ENCODE measurements around the gene NSG1. TPM values are rescaled to one million over a fixed set of nuclear protein-coding genes. Genes with fewer than 3 reads are reported as not detected.

The NSG1 gene
- total and polyA plus RNA-seq, 5 experiments from 2014 or later = 28.1 to 68.0 (median 66.1) TPM

DNA sequence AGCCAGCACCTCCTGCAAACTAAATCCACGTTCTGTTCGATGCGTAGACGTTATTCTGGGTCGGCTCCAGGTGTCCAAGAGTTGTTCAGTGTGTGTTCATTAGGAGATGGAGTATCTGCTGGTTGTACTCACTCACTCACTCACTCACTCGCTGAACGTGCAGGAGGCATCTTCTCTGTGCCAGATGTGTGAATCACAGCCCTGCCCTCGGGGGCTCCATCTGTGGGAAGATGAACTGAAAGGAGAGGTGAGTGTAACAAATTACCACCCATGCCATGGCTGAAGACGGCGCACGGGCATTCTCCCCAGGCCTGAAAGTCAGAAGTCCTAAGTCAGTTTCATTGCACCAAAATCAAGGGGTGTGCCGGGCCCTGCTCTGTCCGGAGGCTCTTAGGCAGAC, 16.1 kb downstream of the NSG1 start:
- H3K4me3 Mint-ChIP-seq = no peak overlapping the region
- POLR2A ChIA-PET = no interaction called here
- H3K36me3 Mint-ChIP-seq = peaks cover 0 to 50% (median 31%) of the 10 kb centered on the region in 3 donors
- H3K27me3 Mint-ChIP-seq = peaks cover 0 to 4% (median 0%) of the 10 kb centered on the region in 5 donors
- peaks cover 0 to 5% (median 0%) of the 10 kb centered on the region in 9 donors for H3K9me3 Mint-ChIP-seq
- ATAC-seq (no peak), DNase-seq (no peak)
- H3K27ac Mint-ChIP-seq = peak overlapping the region in 2 of 10 donors; percentile 27 to 67
- H3K4me1 Mint-ChIP-seq = peaks cover 0 to 10% (median under 1%) of the 10 kb centered on the region in 4 donors

DNA sequence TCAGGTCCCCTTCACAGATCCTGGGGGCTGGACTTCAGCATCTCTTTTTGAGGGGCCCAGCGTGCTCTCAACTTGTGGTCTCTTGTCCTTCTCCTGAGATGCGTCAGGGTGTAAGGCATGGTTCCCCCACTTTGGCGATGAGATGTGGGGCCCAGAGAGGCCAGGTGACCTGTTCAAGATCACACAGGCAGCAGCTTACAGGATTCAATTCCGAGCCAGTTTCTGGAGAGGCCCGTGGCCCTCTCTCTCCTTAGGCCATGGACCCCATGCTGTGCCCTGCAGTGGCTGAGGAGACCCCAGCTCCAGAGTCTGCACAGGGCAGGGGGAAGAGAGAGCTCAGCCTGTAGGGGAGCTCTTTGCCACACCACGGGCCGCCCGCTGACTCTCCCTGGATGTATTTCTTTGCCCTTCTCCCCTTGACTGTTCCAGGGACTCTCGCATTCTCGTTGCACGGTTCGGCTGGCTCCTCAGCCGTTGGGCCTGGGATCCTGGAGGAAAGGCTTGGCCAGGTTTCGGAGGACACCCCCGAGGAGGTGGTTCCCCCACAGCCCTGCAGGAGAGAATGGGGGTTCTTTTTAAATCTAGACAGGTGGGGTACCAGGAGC, 18.6 kb downstream of the NSG1 start:
- no peak overlapping the region for H3K27ac Mint-ChIP-seq
- H3K27me3 Mint-ChIP-seq = no peaks in the 10 kb centered on the region
- peaks cover 0 to 37% (median 10%) of the 10 kb centered on the region in 3 donors for H3K36me3 Mint-ChIP-seq
- peaks cover 0 to 10% (median 0%) of the 10 kb centered on the region in 4 donors for H3K4me1 Mint-ChIP-seq
- ATAC-seq = no peak
- DNase-seq = no peak
- no peaks in the 10 kb centered on the region for H3K9me3 Mint-ChIP-seq
- POLR2A ChIA-PET = no interaction called here
- H3K4me3 Mint-ChIP-seq = no peak overlapping the region

DNA sequence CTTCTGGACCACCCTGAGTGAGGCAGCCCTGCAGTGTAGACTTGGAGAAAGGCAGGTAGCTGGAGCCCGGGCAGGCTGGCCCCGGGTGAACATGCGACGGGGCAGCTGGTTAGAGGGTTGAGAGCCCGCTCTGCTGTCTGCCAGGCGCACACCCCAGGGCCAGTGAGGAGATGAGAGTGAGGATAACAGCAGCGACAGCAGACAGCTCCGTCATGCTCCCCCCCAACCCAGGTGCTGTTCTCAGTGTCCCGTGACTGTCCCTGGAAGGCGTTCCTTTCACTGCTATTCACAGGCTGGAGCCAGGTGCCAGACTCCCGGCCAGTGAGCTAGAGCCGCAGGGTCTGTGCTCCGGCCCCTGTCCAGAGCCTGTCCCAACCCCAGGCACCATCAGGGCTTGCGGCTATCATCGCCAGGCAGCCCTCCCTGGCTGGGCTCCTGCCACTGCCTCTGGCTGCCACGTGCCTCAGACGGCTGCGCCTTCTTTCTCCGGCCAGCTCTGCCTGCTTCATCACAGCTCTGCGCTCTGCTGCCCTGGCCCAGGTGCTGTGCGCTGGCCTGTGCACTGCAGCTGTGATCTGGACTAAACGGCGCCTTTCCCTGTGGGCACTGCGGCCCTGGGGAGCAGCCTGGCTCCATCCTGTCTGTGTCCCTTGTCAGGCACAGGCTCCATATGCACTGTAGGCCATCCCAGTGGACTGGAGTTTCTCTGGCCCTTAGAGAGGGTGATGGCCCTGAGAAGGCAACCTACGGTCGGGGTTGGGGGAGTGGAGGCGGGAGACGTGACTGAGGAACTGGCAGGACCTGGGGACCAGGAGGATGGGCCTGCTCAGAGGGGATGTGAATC, 19.8 kb downstream of the NSG1 start:
- no peak for ATAC-seq
- H3K27me3 Mint-ChIP-seq = no peaks in the 10 kb centered on the region
- H3K9me3 Mint-ChIP-seq = no peaks in the 10 kb centered on the region
- H3K27ac Mint-ChIP-seq = peak overlapping the region in 2 of 10 donors; percentile 13 to 51
- POLR2A ChIA-PET = interaction anchor here (0.8 kb wide), 1 partner anchor 10 kb away, joined by 3 read pairs; no protein-coding TSS in a partner anchor
- peaks cover 0 to 38% (median 10%) of the 10 kb centered on the region in 3 donors for H3K36me3 Mint-ChIP-seq
- no peak overlapping the region for H3K4me3 Mint-ChIP-seq
- H3K4me1 Mint-ChIP-seq = peaks cover 0 to 7% (median 0%) of the 10 kb centered on the region in 4 donors
- DNase-seq = no peak

DNA sequence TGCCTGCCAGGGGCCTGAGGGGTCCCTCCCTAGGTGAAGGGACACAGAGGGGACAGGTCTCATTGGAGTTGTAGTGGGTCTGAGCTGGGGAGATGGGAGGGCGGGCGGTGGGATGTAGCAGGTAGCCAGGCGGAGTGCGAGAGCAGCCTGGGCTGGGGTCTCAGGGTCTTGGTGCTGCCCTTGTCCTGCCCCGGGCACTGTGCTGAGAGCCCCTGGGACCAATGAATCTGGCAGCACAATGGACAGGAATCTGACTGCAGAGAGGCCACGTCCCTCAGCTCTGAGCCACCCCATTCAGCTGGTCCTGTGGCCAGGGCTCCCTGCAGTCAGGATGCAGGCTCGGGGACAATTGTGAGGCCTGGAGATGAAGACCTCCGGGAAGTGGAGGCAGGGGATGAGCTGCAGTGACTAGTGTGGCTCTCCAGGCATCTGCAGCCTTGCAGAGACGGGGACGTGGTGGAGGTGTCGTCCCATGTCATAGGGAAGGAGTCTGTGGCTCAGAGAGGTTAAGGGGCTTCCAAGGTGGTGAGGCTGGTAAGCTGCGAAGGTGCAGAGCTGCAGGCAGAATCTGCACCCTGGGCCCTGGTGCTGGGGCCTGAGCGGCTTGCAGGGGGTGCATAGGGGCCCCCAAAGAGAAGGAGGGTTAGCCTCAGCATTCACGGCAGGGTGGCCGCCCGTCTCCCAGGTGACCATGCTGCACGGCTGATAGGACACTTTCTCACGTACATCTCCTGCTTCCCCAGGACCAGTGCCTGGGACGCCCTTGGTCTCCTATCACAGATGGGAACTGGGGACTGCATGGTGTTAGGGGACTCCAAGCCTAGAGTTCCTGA, 20.6 kb downstream of the NSG1 start:
- peaks cover 0 to 37% (median 10%) of the 10 kb centered on the region in 3 donors for H3K36me3 Mint-ChIP-seq
- no peaks in the 10 kb centered on the region for H3K9me3 Mint-ChIP-seq
- H3K27ac Mint-ChIP-seq = peak overlapping the region in 1 of 10 donors; percentile 51
- POLR2A ChIA-PET = interaction anchor here (0.9 kb wide), 1 partner anchor 11 kb away, joined by 3 read pairs; no protein-coding TSS in a partner anchor
- DNase-seq (no peak), ATAC-seq (no peak)
- no peaks in the 10 kb centered on the region for H3K27me3 Mint-ChIP-seq
- peaks cover 0 to 7% (median 0%) of the 10 kb centered on the region in 4 donors for H3K4me1 Mint-ChIP-seq
- H3K4me3 Mint-ChIP-seq = peak overlapping the region in 1 of 10 donors; percentile 12

DNA sequence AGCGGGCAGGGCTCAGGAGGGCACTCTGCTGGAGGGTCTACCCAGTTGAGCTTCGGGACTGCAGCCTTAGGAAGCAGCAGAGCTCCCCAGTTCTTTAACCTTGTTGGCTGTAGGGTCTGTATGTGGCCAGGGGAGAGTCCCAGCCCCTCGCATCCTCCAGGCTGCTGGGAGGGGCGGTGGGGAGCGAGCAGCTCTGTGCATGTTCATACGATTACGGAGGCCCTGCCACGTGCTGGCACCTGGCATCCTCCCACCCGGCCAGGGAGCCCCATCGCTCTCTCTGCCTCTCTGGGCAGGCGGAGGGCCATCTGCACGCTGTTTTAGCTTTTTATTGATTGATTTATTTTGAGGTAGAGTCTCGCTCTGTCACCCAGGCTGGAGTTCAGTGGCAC, 21.2 kb downstream of the NSG1 start:
- peak overlapping the region in 1 of 10 donors; percentile 12 for H3K4me3 Mint-ChIP-seq
- no peak for DNase-seq
- peaks cover 0 to 6% (median 0%) of the 10 kb centered on the region in 4 donors for H3K4me1 Mint-ChIP-seq
- POLR2A ChIA-PET = interaction anchor here (0.9 kb wide), 1 partner anchor 10 kb away, joined by 3 read pairs; no protein-coding TSS in a partner anchor
- H3K9me3 Mint-ChIP-seq = no peaks in the 10 kb centered on the region
- H3K36me3 Mint-ChIP-seq = peaks cover 0 to 31% (median 5%) of the 10 kb centered on the region in 3 donors
- no peak for ATAC-seq
- peak overlapping the region in 1 of 10 donors; percentile 49 for H3K27ac Mint-ChIP-seq
- no peaks in the 10 kb centered on the region for H3K27me3 Mint-ChIP-seq

DNA sequence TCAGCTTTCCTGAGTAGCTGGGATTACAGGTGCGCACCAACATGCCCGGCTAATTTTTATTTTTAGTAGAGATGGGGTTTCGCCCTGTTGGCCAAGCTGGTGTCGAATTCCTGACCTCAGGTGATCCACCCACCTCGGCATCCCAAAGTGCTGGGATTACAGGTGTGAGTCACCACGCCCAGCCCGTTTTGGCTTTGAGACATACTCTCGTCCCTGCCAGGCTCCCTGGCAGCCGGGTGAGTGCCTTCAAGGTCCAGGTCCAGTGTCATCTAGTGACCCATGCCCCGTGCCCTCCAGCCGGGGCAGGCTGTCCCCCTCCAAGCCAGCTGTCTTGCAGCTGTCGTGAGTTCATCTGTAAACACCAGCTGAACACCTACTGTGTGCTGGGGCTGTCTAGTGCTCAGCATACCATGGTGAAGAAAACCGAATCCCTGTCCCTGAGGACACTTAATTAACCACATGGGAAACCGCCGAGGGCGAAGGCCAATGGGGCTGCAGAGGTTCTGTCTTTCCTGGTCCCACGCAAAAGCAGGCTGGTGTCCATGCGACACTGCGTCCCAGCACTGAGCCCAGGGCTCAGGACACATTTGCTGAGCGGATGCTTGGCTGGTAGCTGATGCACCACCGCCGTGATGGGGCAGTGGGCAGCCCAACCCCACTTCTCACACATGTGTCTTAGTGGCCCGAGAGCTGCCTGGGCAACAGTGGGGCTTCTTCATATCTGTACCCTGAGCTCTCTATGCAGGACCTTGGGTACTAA, 21.9 kb downstream of the NSG1 start:
- Mint-ChIP-seq H3K27ac (peak overlapping the region in 2 of 10 donors; percentile 49 to 67), H3K27me3 (no peaks in the 10 kb centered on the region), H3K36me3 (peaks cover 0 to 27% (median 1%) of the 10 kb centered on the region in 3 donors), H3K4me3 (no peak overlapping the region), H3K9me3 (no peaks in the 10 kb centered on the region), H3K4me1 (peaks cover 0 to 4% (median 0%) of the 10 kb centered on the region in 4 donors)
- DNase-seq (no peak), ATAC-seq (no peak)
- POLR2A ChIA-PET = no interaction called here

DNA sequence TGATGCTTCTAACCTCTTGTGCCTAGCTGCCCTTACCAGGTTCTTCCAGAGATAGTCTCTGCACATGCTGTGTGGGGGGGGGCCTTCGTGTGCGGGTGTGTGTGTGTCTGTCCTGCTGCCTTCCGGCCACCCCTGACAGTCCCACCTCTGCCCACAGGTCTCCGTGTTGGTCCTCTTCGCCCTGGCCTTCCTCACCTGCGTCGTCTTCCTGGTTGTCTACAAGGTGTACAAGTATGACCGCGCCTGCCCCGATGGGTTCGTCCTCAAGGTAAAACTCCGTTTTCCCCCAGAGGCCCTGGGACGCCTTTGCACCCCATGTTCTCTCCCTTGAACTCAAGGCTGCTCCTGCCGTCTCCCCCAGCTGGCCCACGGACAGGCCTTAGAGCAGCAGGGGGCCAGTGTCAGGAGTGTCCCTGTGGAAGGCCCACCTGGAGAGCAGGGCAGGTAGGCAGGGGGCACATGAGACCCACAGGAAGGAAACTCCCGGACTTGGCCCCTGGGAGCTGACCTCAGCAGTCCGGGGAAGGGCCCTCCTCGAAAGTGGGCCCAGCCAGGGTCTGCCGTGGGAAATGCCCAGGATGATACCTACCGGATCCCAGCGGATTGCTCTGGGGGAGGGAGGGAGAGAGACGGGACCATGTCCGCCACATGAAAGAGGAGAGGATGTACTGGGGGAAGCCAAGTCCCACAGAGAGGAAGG, 22.7 kb downstream of the NSG1 start:
- no peak for ATAC-seq
- H3K27ac Mint-ChIP-seq = peak overlapping the region in 2 of 10 donors; percentile 21 to 92
- no peaks in the 10 kb centered on the region for H3K9me3 Mint-ChIP-seq
- H3K4me1 Mint-ChIP-seq = peaks cover 0 to 4% (median 0%) of the 10 kb centered on the region in 4 donors
- peak in 1 of 10 donors; percentile 35 for DNase-seq
- no peaks in the 10 kb centered on the region for H3K27me3 Mint-ChIP-seq
- POLR2A ChIA-PET = no interaction called here
- no peak overlapping the region for H3K4me3 Mint-ChIP-seq
- H3K36me3 Mint-ChIP-seq = peaks cover 0 to 25% (median 1%) of the 10 kb centered on the region in 3 donors

DNA sequence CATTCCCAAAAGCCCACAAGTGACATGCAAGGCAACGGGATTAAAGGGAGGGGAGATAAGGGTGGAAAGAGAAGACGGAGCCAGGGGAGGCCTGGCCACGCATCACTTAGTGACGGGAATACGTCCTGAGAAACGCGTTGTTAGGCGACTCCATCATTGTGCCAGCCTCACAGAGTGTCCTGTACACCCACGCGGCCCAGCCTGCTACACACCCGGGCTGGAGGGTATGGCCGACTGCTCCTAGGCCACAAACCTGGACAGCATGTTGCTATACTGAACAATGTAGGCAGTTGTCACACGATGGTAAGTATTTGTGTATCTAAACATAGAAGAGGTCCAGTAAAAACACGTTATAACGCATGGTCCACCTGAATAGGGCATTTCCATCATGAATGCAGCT, 23.4 kb downstream of the NSG1 start:
- DNase-seq (peak in 1 of 10 donors; percentile 22), ATAC-seq (no peak)
- H3K27ac Mint-ChIP-seq = peak overlapping the region in 2 of 10 donors; percentile 22 to 34
- H3K36me3 Mint-ChIP-seq = peaks cover 0 to 23% (median 1%) of the 10 kb centered on the region in 3 donors
- POLR2A ChIA-PET = no interaction called here
- H3K9me3 Mint-ChIP-seq = no peaks in the 10 kb centered on the region
- H3K4me1 Mint-ChIP-seq = peaks cover 0 to 4% (median 0%) of the 10 kb centered on the region in 4 donors
- no peak overlapping the region for H3K4me3 Mint-ChIP-seq
- no peaks in the 10 kb centered on the region for H3K27me3 Mint-ChIP-seq

DNA sequence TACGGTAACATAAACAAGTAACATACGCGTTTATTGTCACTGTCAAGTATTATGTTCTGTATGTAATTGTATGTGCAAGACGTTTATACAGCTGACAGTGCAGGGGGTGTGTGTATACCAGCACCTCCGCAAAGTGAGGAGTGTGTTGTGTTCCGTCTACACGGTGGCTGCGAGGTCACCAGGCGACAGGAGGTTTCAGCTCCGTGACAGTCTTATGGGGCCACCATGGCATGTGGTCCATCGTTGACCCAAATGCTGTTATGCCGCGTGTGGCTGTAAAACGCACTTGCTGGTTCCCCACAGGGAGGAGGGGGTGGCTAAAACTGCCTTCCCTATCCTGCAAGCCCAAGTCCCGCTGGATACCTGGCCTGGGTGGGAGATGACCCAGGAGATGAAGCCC, 25.0 kb downstream of the NSG1 start:
- Mint-ChIP-seq H3K27me3 (no peaks in the 10 kb centered on the region), H3K4me1 (peaks cover 4 to 11% (median 5%) of the 10 kb centered on the region in 4 donors), H3K4me3 (no peak overlapping the region), H3K36me3 (peaks cover 0 to 27% (median 10%) of the 10 kb centered on the region in 3 donors), H3K27ac (no peak overlapping the region), H3K9me3 (peaks cover 0 to 4% (median 0%) of the 10 kb centered on the region in 9 donors)
- DNase-seq (peak in 1 of 10 donors; percentile 38), ATAC-seq (no peak)
- POLR2A ChIA-PET = interaction anchor here (3.4 kb wide), 1 partner anchor 25 kb away, joined by 8 read pairs; the partner anchor contains the start of gene NSG1

DNA sequence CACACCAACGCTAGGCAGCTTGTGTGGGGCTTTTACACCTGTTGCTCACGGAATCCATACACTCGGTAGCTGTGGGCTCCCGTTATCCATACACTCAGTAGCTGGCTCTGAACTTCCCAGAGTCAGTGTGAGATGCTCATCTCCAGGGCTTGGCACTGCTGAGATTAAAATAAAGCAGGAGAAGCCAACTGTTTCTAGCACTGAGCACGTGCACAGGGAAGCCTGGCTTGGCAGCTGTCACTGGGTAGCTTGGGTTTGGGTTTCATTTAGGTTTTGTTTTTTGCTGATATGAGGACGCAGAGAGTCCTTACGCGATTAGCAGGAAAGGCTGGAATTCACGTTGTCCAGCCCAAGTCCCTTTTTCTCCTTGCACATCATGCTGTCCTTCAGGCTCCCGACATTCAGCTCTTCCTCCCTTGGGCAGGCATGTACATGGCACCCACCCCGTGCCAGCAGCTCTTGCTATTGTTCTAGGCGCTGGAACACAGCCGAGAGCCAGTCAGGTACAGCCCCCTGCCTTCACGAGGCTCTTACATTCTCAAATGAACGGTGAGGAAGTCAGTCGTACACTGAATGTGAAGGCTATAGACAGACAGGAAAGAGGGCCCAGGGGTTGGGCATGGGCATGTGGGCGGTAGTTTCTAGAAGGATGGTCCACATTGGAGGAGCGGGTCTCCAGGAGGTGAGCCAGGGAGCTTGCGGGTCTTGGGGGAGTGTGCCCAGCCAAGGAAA, 25.9 kb downstream of the NSG1 start:
- Mint-ChIP-seq H3K4me1 (peaks cover 10 to 18% (median 12%) of the 10 kb centered on the region in 4 donors), H3K4me3 (no peak overlapping the region), H3K27ac (peak overlapping the region in 5 of 10 donors; percentile 29 to 65 (median 46)), H3K27me3 (no peaks in the 10 kb centered on the region), H3K36me3 (peaks cover 0 to 33% (median 16%) of the 10 kb centered on the region in 3 donors), H3K9me3 (peaks cover 0 to 4% (median 0%) of the 10 kb centered on the region in 9 donors)
- POLR2A ChIA-PET = interaction anchor here (0.7 to 3.4 kb wide), 2 partner anchors 19 to 26 kb away, joined by 3 to 8 read pairs; partner anchors contain the start of gene NSG1
- ATAC-seq = no peak
- peak in 1 of 10 donors; percentile 1 for DNase-seq

Data from naive thymus-derived CD8-positive, alpha-beta T cell (primary cell).